ENCODE measurements around the gene DQX1.

Gene DQX1

GRCh38 chr2:74533464-74533863 lies 7.4 kb upstream of the DQX1 start:
- in situ Hi-C loops (cut with HindIII; ENCODE audit: low sequenced_read_pairs), result no loop called here

GRCh38 chr2:74532222-74532621 lies 6.2 kb upstream of the DQX1 start:
- in situ Hi-C loops (cut with HindIII; ENCODE audit: low sequenced_read_pairs), result no loop called here

GRCh38 chr2:74531666-74532065 lies 5.6 kb upstream of the DQX1 start:
- in situ Hi-C loops (cut with HindIII; ENCODE audit: low sequenced_read_pairs), result no loop called here

- in situ Hi-C loops (cut with HindIII; ENCODE audit: low sequenced_read_pairs), result no loop called here
Observed at GRCh38 chr2:74530239-74531187, 4.5 kb upstream of the DQX1 start.

GRCh38 chr2:74529357-74530238 lies 3.6 kb upstream of the DQX1 start, which contains the start of the genes AUP1 and HTRA2:
AUP1 (minus strand) TSS chr2:74529706; CDS start chr2:74529629, 77 bp downstream.
HTRA2 (plus strand) TSS chr2:74529933; CDS start chr2:74530007, 74 bp downstream.
- in situ Hi-C loops (cut with HindIII; ENCODE audit: low sequenced_read_pairs), result no loop called here

- in situ Hi-C loops (cut with HindIII; ENCODE audit: low sequenced_read_pairs), result no loop called here
Observed at GRCh38 chr2:74528600-74529356, 2.7 kb upstream of the DQX1 start.

GRCh38 chr2:74527741-74528140 lies 1.7 kb upstream of the DQX1 start:
- in situ Hi-C loops (cut with HindIII; ENCODE audit: low sequenced_read_pairs), result no loop called here

GRCh38 chr2:74526649-74527230 lies 709 bp upstream of the DQX1 start:
- in situ Hi-C loops (cut with HindIII; ENCODE audit: low sequenced_read_pairs), result no loop called here

GRCh38 chr2:74524955-74525716 lies 895 bp downstream of the DQX1 start:
- in situ Hi-C loops (cut with HindIII; ENCODE audit: low sequenced_read_pairs), result no loop called here

GRCh38 chr2:74524005-74524404 lies 2.0 kb downstream of the DQX1 start:
- in situ Hi-C loops (cut with HindIII; ENCODE audit: low sequenced_read_pairs), result no loop called here

GRCh38 chr2:74522516-74522915 lies 3.5 kb downstream of the DQX1 start:
- in situ Hi-C loops (cut with HindIII; ENCODE audit: low sequenced_read_pairs), result no loop called here

GRCh38 chr2:74516650-74517049 lies 9.4 kb downstream of the DQX1 start:
- in situ Hi-C loops (cut with HindIII; ENCODE audit: low sequenced_read_pairs), result no loop called here

- in situ Hi-C loops (cut with HindIII; ENCODE audit: low sequenced_read_pairs), result no loop called here
Observed at GRCh38 chr2:74515981-74516633, 9.9 kb downstream of the DQX1 start.

- in situ Hi-C loops (cut with HindIII; ENCODE audit: low sequenced_read_pairs), result no loop called here
Observed at GRCh38 chr2:74515271-74515980, 10.6 kb downstream of the DQX1 start.

GRCh38 chr2:74514368-74515270 lies 11.4 kb downstream of the DQX1 start, which contains the start of gene TLX2:
TLX2 (plus strand) TSS chr2:74514450; CDS start chr2:74514807, 357 bp downstream.
- in situ Hi-C loops (cut with HindIII; ENCODE audit: low sequenced_read_pairs), result no loop called here

- in situ Hi-C loops (cut with HindIII; ENCODE audit: low sequenced_read_pairs), result no loop called here
Observed at GRCh38 chr2:74513605-74514367, 12.2 kb downstream of the DQX1 start.

All from endothelial cell of hepatic sinusoid (primary cell).